ENCODE results near the gene AOC3. TPM values are rescaled to one million over a fixed set of nuclear protein-coding genes. Genes with fewer than 3 reads are reported as not detected.
"Not testable (repeated sequence)": the region's sequence is repeated elsewhere in the genome, so short reads cannot be mapped to it uniquely, and the experiment has no call there.

Gene AOC3
- total RNA-seq, 1 experiment from 2014 or later = 0.26 TPM

DNA sequence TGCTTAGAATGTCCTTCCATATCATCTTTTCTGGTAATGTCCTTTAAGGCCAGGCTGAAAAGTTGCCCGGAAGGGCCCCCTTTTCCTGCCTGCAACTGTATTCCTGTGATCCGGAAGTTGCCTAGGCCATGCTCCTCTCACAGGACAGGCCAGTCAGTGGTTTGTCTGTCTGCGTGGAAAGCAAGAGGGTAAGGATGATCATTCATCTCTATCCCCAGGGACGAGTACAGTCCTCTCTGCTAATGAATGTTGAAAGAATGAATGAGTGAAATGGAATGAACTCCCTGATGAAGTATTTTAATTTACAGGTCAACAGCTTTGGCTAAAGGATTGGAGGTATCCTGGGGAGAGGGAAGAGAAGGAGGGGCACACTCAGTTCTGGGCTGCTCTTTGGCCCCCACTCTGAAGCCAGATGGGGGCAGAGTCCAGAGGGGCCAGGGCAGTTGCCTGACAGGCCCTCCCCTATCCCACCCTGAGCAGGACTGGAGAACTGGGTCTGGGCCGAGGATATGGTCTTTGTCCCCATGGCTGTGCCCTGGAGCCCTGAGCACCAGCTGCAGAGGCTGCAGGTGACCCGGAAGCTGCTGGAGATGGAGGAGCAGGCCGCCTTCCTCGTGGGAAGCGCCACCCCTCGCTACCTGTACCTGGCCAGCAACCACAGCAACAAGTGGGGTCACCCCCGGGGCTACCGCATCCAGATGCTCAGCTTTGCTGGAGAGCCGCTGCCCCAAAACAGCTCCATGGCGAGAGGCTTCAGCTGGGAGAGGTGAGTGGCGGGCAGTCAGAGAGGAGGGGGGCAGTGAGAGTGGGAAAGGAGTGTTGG lies 3.2 kb downstream of the AOC3 start:
- Histone ChIP-seq H3K79me2 (ENCODE audit: low read length) (no peaks in the 10 kb centered on the region), H3K9me3 (ENCODE audit: low read length) (no peaks in the 10 kb centered on the region), H3F3A (ENCODE audit: low read length, unreplicated experiment) (no peaks in the 10 kb centered on the region), H3K4me2 (ENCODE audit: low read length) (no peak overlapping the region), H3K4me1 (ENCODE audit: insufficient read depth, low read length) (no peaks in the 10 kb centered on the region), H4K20me1 (ENCODE audit: low read length) (no peaks in the 10 kb centered on the region), H3K36me3 (ENCODE audit: low read depth, low read length) (no peaks in the 10 kb centered on the region), H3K9ac (ENCODE audit: low read length) (no peak overlapping the region), H3K27me3 (ENCODE audit: low read length) (no peaks in the 10 kb centered on the region), H2AFZ (ENCODE audit: low read length) (no peak overlapping the region), H3K27ac (ENCODE audit: low read length) (no peak overlapping the region), H3K4me3 (ENCODE audit: low read length) (no peak overlapping the region), H3K9me2 (replicated peaks; ENCODE audit: low read length) (no peaks in the 10 kb centered on the region)
- ATAC-seq = no peak
- TF ChIP-seq EZH2 (IDR thresholded peaks at IDR 0.05; ENCODE audit: low read length, unreplicated experiment) (no peak), EZH2phosphoT487 (IDR thresholded peaks at IDR 0.05; ENCODE audit: borderline replicate concordance, low read length) (no peak)
- TF ChIP-seq, protein P1, sequence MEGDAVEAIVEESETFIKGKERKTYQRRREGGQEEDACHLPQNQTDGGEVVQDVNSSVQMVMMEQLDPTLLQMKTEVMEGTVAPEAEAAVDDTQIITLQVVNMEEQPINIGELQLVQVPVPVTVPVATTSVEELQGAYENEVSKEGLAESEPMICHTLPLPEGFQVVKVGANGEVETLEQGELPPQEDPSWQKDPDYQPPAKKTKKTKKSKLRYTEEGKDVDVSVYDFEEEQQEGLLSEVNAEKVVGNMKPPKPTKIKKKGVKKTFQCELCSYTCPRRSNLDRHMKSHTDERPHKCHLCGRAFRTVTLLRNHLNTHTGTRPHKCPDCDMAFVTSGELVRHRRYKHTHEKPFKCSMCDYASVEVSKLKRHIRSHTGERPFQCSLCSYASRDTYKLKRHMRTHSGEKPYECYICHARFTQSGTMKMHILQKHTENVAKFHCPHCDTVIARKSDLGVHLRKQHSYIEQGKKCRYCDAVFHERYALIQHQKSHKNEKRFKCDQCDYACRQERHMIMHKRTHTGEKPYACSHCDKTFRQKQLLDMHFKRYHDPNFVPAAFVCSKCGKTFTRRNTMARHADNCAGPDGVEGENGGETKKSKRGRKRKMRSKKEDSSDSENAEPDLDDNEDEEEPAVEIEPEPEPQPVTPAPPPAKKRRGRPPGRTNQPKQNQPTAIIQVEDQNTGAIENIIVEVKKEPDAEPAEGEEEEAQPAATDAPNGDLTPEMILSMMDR (conservative IDR thresholded peaks at IDR 0.05; ENCODE audit: low read depth, low read length) = no peak
- POLR2A ChIA-PET (ENCODE audit: unreplicated experiment) = no interaction called here
- BruUV-seq (replicated peaks) = no TSS peak
- DNase-seq = no peak
- CTCF ChIA-PET = no interaction called here
- intact Hi-C loops (cut with micrococcal nuclease) = no loop called here

DNA sequence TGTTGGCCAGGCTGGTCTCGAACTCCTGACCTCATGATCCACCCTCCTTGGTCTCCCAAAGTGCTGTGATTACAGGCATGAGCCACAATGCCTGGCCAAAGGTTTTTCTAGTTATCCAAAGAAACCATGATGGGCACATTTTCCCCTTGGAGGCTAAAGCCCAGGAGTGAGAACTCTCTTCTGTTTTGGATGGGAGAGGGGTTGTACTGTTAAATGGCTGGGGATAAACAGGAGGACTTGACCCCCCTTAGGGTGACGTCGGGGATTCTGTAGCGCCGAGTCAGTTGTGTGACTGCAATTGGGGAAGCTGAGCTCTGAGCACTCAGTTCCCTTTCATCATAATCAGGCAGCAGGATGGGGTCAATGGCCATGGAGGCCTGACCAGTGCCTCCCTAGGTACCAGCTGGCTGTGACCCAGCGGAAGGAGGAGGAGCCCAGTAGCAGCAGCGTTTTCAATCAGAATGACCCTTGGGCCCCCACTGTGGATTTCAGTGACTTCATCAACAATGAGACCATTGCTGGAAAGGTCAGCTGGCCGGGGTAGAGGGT lies 4.1 kb downstream of the AOC3 start:
- Histone ChIP-seq H4K20me1 (ENCODE audit: low read length) (no peaks in the 10 kb centered on the region), H3K4me1 (ENCODE audit: insufficient read depth, low read length) (no peaks in the 10 kb centered on the region), H3K36me3 (ENCODE audit: low read depth, low read length) (no peaks in the 10 kb centered on the region), H3K9me2 (replicated peaks; ENCODE audit: low read length) (no peaks in the 10 kb centered on the region), H3K4me2 (ENCODE audit: low read length) (no peak overlapping the region), H2AFZ (ENCODE audit: low read length) (no peak overlapping the region), H3K4me3 (ENCODE audit: low read length) (no peak overlapping the region), H3K9ac (ENCODE audit: low read length) (no peak overlapping the region), H3K27me3 (ENCODE audit: low read length) (no peaks in the 10 kb centered on the region), H3K79me2 (ENCODE audit: low read length) (no peaks in the 10 kb centered on the region), H3K27ac (ENCODE audit: low read length) (no peak overlapping the region), H3F3A (ENCODE audit: low read length, unreplicated experiment) (no peaks in the 10 kb centered on the region), H3K9me3 (ENCODE audit: low read length) (no peaks in the 10 kb centered on the region)
- CTCF ChIA-PET = interaction anchor here (0.7 kb wide), 1 partner anchor 126 kb away, joined by 6 read pairs; no protein-coding TSS in a partner anchor
- no peak for DNase-seq
- intact Hi-C loops (cut with micrococcal nuclease) = no loop called here
- ATAC-seq = no peak
- no peak for TF ChIP-seq EZH2phosphoT487 (IDR thresholded peaks at IDR 0.05; ENCODE audit: borderline replicate concordance, low read length)
- TF ChIP-seq, protein P1 (conservative IDR thresholded peaks at IDR 0.05; ENCODE audit: low read depth, low read length) = no peak
- BruUV-seq (replicated peaks) = no TSS peak
- POLR2A ChIA-PET (ENCODE audit: unreplicated experiment) = no interaction called here

DNA sequence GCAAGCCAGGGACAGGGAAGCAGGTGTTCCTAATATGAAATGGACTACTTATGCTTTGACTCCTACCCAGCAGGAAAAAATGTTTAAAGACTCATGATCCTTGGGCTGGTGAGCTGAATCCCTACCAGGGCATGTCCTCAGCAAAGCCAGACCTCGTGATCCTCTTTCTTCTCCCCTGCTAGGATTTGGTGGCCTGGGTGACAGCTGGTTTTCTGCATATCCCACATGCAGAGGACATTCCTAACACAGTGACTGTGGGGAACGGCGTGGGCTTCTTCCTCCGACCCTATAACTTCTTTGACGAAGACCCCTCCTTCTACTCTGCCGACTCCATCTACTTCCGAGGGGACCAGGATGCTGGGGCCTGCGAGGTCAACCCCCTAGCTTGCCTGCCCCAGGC lies 5.1 kb downstream of the AOC3 start:
- H3K9me3 ChIP-seq (ENCODE audit: low read length); H4K20me1 ChIP-seq (ENCODE audit: low read length); H3K27me3 ChIP-seq (ENCODE audit: low read length); H3K27ac ChIP-seq (ENCODE audit: low read length); DNase-seq; H3K9ac ChIP-seq (ENCODE audit: low read length); H3K9me2 ChIP-seq (replicated peaks; ENCODE audit: low read length); H3K4me1 ChIP-seq (ENCODE audit: insufficient read depth, low read length); BruUV-seq (replicated peaks); ATAC-seq; H3K36me3 ChIP-seq (ENCODE audit: low read depth, low read length); H3F3A ChIP-seq (ENCODE audit: low read length, unreplicated experiment); H2AFZ ChIP-seq (ENCODE audit: low read length); intact Hi-C loops (cut with micrococcal nuclease); H3K79me2 ChIP-seq (ENCODE audit: low read length); H3K4me3 ChIP-seq (ENCODE audit: low read length); H3K4me2 ChIP-seq (ENCODE audit: low read length); POLR2A ChIA-PET (ENCODE audit: unreplicated experiment); CTCF ChIA-PET: not testable (repeated sequence)

DNA sequence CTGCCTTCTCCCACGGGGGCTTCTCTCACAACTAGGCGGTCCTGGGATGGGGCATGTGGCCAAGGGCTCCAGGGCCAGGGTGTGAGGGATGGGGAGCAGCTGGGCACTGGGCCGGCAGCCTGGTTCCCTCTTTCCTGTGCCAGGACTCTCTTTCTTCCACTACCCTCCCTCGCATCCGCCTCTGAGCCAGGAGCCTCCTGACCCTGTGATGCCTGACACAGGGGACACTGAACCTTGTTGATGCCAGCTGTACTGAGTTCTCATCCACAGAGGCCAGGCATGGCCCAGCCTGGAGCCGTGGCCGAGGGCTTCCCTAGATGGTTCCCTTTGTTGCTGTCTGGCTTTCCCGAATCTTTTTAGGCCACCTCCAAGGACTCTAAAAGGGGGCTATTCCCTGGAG lies 5.5 kb downstream of the AOC3 start:
- BruUV-seq (replicated peaks); CTCF ChIA-PET; H3K36me3 ChIP-seq (ENCODE audit: low read depth, low read length); H3K9me3 ChIP-seq (ENCODE audit: low read length); H3K79me2 ChIP-seq (ENCODE audit: low read length); H2AFZ ChIP-seq (ENCODE audit: low read length); ATAC-seq; H3K4me3 ChIP-seq (ENCODE audit: low read length); H3K4me1 ChIP-seq (ENCODE audit: insufficient read depth, low read length); H3K9ac ChIP-seq (ENCODE audit: low read length); POLR2A ChIA-PET (ENCODE audit: unreplicated experiment); H3K4me2 ChIP-seq (ENCODE audit: low read length); H3F3A ChIP-seq (ENCODE audit: low read length, unreplicated experiment); DNase-seq; H4K20me1 ChIP-seq (ENCODE audit: low read length); H3K27me3 ChIP-seq (ENCODE audit: low read length); H3K27ac ChIP-seq (ENCODE audit: low read length); H3K9me2 ChIP-seq (replicated peaks; ENCODE audit: low read length); intact Hi-C loops (cut with micrococcal nuclease): not testable (repeated sequence)
